ENCODE results near the gene DCLK1.

- TF ChIP-seq, protein P1, sequence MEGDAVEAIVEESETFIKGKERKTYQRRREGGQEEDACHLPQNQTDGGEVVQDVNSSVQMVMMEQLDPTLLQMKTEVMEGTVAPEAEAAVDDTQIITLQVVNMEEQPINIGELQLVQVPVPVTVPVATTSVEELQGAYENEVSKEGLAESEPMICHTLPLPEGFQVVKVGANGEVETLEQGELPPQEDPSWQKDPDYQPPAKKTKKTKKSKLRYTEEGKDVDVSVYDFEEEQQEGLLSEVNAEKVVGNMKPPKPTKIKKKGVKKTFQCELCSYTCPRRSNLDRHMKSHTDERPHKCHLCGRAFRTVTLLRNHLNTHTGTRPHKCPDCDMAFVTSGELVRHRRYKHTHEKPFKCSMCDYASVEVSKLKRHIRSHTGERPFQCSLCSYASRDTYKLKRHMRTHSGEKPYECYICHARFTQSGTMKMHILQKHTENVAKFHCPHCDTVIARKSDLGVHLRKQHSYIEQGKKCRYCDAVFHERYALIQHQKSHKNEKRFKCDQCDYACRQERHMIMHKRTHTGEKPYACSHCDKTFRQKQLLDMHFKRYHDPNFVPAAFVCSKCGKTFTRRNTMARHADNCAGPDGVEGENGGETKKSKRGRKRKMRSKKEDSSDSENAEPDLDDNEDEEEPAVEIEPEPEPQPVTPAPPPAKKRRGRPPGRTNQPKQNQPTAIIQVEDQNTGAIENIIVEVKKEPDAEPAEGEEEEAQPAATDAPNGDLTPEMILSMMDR (IDR thresholded peaks at IDR 0.05), result no peak
- TF ChIP-seq EP300 (IDR thresholded peaks at IDR 0.05), result no peak
These were observed 318.4 kb downstream of the DCLK1 start for GRCh38 chr13:35812736-35813135.

Data from esophagus muscularis mucosa (tissue), 3 donors.